ENCODE data around the gene ELF3. TPM values are rescaled to one million over a fixed set of nuclear protein-coding genes. Genes with fewer than 3 reads are reported as not detected.
A peak's percentile ranks its signal among the peaks of the same experiment; 100 is the strongest.

Gene ELF3
- total RNA-seq, 4 donors from 2014 or later: 0.17 to 2.9 (median 1.2) TPM; not detected in 1

DNA sequence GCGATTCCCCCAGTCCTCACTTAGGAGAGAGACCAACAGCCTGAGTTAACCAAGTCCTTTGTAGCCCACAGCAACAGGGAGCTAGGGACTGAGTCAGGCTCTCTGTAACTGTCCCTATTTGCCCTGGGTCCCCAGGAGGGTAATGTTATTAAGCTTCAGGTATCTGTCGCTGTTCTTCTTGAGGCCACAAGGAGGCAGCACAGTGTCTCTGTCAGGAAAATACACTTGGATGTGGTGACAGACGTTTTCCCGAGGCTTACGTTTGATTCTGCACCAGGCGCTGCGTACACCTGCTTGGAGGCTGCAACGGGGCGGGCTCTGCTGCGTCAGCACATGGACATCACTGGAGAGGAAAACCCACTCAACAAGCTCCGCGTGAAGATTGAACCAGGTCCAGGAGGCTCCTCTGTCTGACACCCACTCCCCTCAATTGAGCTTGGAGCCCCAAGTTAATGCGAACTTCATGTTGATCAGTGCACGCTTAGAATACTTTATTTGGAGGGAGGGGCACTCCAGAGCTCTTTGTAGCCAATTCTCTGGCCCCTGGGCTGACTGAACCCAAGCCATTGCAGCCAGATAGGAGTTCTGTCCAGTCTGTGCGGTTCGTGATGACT, 10.7 kb upstream of the ELF3 start:
- no peaks in the 10 kb centered on the region for H3K27me3 ChIP-seq
- no peak for DNase-seq (ENCODE audit: extremely low spot score)
- no peaks in the 10 kb centered on the region for H3K9me3 ChIP-seq
- H3K4me3 ChIP-seq: no peak overlapping the region
- H3K4me1 ChIP-seq: no peaks in the 10 kb centered on the region
- intact Hi-C loops (cut with DNase I): no loop called here
- H3K27ac ChIP-seq (replicated peaks in 1 of 4): no peak overlapping the region
- peaks cover 69 to 100% (median 91%) of the 10 kb centered on the region in 4 donors for H3K36me3 ChIP-seq
- no peak for TF ChIP-seq EP300 (IDR thresholded peaks at IDR 0.05)
- TF ChIP-seq POLR2A (IDR thresholded peaks at IDR 0.05; ENCODE audit: low read depth): no peak
- TF ChIP-seq CTCF (IDR thresholded peaks at IDR 0.05): peak; percentile 50 to 78 (median 56)
- 84% methylated on average over 8 of the region's 16 CpGs for WGBS

- TF ChIP-seq POLR2AphosphoS5 (IDR thresholded peaks at IDR 0.05) (no peak), EP300 (IDR thresholded peaks at IDR 0.05) (no peak), CTCF (IDR thresholded peaks at IDR 0.05) (no peak), POLR2A (IDR thresholded peaks at IDR 0.05; ENCODE audit: low read depth) (no peak)
- Histone ChIP-seq H3K27ac (replicated peaks in 1 of 4) (no peak overlapping the region), H3K4me3 (no peak overlapping the region), H3K36me3 (peaks cover 59 to 97% (median 89%) of the 10 kb centered on the region in 4 donors), H3K9me3 (no peaks in the 10 kb centered on the region), H3K4me1 (peaks cover 0 to 7% (median 0%) of the 10 kb centered on the region in 4 donors), H3K27me3 (no peaks in the 10 kb centered on the region)
- intact Hi-C loops (cut with DNase I): no loop called here
- WGBS: 81% methylated on average over 9 of the region's 9 CpGs
- DNase-seq (ENCODE audit: extremely low spot score): no peak
Measured at GRCh38 chr1:202002507-202002906, 7.9 kb upstream of the ELF3 start.

DNA sequence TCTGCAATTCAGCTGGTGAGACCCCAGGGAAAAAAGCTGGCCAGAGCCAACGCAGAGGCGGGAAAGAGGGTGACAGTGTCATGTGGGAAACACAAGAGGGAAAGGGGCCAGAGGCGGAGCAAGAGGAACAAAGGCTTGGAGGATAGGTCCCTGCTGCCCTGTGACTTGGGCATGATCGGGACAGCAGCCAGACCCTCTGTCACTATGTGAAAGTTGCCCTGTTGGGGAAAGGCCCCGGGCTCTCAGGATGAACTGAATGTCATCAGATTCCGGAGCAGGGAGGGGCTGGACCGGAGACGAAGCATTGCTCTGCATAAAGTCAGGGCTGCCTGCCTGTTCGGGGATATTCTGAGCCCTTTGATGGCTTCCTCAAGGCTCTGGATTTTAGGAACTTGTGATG, 5.7 kb upstream of the ELF3 start:
- H3K4me3 ChIP-seq: no peak overlapping the region
- H3K27ac ChIP-seq (replicated peaks in 1 of 4): no peak overlapping the region
- DNase-seq (ENCODE audit: extremely low spot score): no peak
- intact Hi-C loops (cut with DNase I): loop anchor here (5.0 kb wide), 1 partner anchor 113 kb away; no protein-coding TSS in a partner anchor
- H3K36me3 ChIP-seq: peaks cover 50 to 88% (median 81%) of the 10 kb centered on the region in 4 donors
- TF ChIP-seq CTCF (IDR thresholded peaks at IDR 0.05) (no peak), POLR2AphosphoS5 (IDR thresholded peaks at IDR 0.05) (no peak), EP300 (IDR thresholded peaks at IDR 0.05) (no peak), POLR2A (IDR thresholded peaks at IDR 0.05; ENCODE audit: low read depth) (no peak)
- no peaks in the 10 kb centered on the region for H3K27me3 ChIP-seq
- 69% methylated on average over 9 of the region's 9 CpGs for WGBS
- peaks cover 0 to 10% (median 1%) of the 10 kb centered on the region in 4 donors for H3K4me1 ChIP-seq
- H3K9me3 ChIP-seq: no peaks in the 10 kb centered on the region

DNA sequence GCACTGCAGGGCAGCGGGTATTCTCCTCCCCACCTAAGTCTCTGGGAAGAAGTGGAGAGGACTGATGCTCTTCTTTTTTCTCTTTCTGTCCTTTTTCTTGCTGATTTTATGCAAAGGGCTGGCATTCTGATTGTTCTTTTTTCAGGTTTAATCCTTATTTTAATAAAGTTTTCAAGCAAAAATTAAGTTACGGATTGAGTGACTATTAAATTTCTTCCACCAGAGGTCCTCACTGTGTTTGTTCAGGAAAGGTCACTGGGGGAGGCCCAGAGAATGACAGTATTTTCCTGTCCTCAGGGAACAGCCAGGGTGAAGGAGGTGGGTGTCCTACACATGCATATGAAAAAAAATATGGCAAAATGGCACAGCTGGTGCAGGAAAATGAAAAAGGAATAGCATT, 4.4 kb upstream of the ELF3 start:
- Histone ChIP-seq H3K36me3 (peaks cover 40 to 75% (median 69%) of the 10 kb centered on the region in 4 donors), H3K9me3 (no peaks in the 10 kb centered on the region), H3K27me3 (no peaks in the 10 kb centered on the region), H3K27ac (replicated peaks in 1 of 4) (no peak overlapping the region), H3K4me1 (peaks cover 0 to 12% (median 2%) of the 10 kb centered on the region in 4 donors), H3K4me3 (no peak overlapping the region)
- peak; percentile 38 to 46 (median 41) for TF ChIP-seq CTCF (IDR thresholded peaks at IDR 0.05)
- TF ChIP-seq POLR2AphosphoS5 (IDR thresholded peaks at IDR 0.05): no peak
- DNase-seq (ENCODE audit: extremely low spot score): no peak
- WGBS: 59% methylated on average over 2 of the region's 2 CpGs
- intact Hi-C loops (cut with DNase I): loop anchor here (5.0 kb wide), 1 partner anchor 111 kb away; no protein-coding TSS in a partner anchor

DNA sequence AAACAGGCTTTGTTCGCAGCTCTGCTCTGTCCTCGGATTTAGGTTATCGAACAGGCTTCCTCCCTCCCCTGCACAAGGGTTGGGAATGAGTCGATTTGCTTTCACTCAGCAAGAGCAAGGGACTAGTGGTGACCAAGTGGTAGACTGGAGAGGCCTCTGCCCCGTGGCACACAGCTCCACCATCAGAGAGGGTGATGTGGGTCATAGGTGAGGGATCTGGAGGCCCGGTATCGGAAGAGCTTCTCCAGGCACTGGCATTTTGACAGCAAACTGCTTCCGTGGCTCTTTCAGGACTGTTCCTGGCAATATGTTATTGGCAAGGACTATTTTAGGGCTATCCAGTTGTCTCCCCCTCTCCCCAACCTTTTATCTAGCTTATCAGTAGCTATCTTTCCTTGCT, 3.1 kb upstream of the ELF3 start:
- Histone ChIP-seq H3K27me3 (no peaks in the 10 kb centered on the region), H3K4me1 (peaks cover 0 to 12% (median 2%) of the 10 kb centered on the region in 4 donors), H3K4me3 (no peak overlapping the region), H3K9me3 (no peaks in the 10 kb centered on the region), H3K36me3 (peaks cover 33 to 62% (median 56%) of the 10 kb centered on the region in 4 donors), H3K27ac (replicated peaks in 1 of 4) (no peak overlapping the region)
- 73% methylated on average over 8 of the region's 8 CpGs for WGBS
- TF ChIP-seq POLR2AphosphoS5 (IDR thresholded peaks at IDR 0.05) (no peak), EP300 (IDR thresholded peaks at IDR 0.05) (no peak), CTCF (IDR thresholded peaks at IDR 0.05) (no peak), POLR2A (IDR thresholded peaks at IDR 0.05; ENCODE audit: low read depth) (no peak)
- intact Hi-C loops (cut with DNase I): loop anchor here (5.0 kb wide), 1 partner anchor 110 kb away; no protein-coding TSS in a partner anchor
- DNase-seq (ENCODE audit: extremely low spot score): no peak

All from esophagus muscularis mucosa (tissue), 4 donors.